OCI-M1 (cell line): Measurements from ENCODE around the gene CDX1.

Source experiments
- DNase-seq: peaks from one replicate; lab custom pipeline; 2025; lab: John Stamatoyannopoulos, UW

CDX1 gene

DNA sequence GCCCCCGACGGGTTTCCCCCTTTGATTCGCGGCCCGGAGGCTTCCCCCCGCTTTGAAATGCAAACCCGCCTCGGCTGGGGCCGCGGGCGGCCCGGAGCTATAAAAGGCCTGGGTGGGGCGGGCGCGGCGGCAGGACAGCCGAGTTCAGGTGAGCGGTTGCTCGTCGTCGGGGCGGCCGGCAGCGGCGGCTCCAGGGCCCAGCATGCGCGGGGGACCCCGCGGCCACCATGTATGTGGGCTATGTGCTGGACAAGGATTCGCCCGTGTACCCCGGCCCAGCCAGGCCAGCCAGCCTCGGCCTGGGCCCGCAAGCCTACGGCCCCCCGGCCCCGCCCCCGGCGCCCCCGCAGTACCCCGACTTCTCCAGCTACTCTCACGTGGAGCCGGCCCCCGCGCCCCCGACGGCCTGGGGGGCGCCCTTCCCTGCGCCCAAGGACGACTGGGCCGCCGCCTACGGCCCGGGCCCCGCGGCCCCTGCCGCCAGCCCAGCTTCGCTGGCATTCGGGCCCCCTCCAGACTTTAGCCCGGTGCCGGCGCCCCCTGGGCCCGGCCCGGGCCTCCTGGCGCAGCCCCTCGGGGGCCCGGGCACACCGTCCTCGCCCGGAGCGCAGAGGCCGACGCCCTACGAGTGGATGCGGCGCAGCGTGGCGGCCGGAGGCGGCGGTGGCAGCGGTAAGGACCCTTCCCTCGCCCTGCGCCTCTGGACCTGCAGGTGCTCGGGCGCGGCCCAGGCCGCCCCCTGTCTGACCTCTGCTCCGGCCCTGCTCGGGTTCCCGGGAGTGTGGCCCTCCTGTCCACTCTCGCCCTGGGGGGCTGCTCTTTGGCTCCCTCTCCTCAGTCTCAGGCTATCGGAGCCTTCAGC lies at the start of gene CDX1:
Gene CDX1 (plus strand): TSS at position 129 of the 862 bp plus-strand sequence. CDS start 99 bp downstream, at position 228.
- DNase-seq = no peak

DNA sequence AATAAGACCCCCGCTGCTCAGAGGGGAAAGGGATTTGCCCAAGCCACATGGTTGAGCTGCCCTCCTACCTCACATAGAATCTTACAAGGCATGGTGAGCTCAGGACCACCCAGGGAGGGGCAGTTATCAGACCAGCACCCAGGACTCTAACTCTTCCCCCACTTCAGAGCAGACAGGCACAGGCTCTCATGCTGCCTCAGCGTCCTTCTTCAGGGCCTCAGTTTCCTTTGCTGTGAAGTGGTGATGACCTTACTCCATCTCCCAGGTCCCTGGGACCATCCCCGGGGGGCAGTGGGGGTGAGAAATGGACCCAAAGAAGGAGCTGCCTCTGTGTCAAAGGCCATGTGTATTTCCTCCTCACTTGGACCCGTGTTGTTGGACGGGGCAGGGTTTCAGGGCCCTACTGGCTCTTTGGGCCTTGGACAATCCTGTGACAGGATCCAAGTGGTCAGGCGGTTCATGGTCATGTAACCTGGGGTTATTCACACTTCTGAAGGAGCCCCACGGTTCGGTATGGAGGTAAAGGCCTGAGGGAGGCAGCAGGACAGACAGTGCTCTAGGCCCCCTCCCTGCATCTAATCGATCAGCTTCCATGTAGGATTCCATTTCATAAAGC lies 48.5 kb upstream of the CDX1 start:
- DNase-seq = no peak

GRCh38 chr5:150118561-150119229 lies 47.9 kb upstream of the CDX1 start:
- no peak for DNase-seq

DNA sequence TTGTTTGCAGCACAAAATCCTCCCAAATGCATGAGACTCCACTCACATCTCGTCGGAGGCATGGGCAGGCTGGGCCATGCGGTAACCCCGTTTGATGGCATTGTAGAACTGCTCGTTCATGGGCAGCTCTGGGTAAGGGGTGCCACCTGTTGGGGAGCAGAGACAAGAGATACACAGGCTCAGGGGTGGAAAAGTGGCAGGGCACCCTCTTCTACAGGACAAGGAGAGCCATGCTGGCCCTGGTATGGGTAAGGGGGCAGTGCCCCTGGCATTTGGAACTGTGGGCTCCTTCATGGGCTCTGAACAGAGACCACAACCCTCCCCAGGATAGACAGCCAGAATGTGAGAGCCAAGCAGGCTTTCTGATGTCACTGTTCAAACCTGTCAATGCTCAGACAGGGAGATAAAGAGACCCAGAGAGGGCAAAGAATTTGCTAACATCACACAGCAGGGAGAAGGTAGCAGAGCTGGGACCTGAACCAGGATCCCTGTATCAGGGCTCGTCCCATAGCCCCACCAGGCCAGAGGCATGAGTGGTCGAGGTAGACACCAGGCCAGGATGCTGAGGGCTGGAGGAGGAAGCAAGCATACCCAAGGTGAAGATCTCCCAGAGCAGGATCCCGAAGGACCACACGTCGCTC lies 47.0 kb upstream of the CDX1 start:
- DNase-seq = no peak

- no peak for DNase-seq
These were observed 46.5 kb upstream of the CDX1 start for GRCh38 chr5:150120062-150120441.

GRCh38 chr5:150120617-150121447 lies 45.7 kb upstream of the CDX1 start:
- DNase-seq = no peak

DNA sequence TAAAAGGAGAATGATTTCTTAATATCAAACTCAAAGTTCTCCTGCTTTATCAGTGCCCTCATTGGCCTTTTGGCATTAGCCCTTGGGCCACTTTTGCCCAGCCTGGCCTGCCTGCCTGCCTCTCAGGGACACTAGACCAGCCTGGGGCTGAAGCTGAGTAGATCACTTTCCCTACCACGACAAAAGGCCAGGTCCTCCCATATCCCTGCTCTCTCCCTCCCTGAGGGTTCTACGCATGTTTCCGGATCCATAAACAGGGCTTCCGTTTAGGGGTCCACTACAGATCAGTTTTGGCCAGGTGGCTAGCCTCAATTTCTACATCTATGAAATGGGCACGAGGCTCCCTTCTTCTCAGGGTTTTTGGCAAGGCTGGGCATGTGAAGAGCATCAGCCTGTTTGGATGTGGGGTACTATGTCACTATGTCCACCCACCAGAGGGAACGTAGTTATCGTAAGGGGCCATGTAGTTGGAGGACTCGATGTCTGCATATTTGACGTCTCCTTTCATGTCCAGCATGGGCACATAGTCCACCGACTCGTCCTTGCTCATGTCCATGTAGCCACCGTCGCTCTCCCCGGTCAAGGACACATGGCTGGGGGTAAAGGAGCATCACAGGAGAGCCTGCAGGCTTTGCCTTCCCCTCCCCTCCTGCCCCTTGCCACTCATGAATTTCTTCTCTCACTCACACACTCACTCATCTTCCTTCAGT lies 45.0 kb upstream of the CDX1 start:
- DNase-seq = no peak

DNA sequence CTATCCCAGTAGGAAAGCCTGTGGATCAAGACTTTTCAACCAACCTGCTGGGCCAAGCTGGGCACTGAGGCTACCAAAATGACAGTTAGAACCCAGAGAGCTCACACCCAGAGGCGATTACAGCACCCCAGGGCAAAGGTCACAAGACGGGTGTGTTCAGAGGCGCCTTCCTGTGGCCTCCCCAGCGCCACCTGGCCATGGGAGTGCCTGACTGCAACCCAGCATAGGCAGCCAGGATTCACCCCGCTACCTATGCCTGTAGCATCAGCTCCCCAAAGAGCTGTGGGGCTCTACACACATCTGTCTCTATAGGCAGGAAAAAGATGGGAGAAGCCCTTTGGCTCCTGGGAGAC lies 44.4 kb upstream of the CDX1 start:
- DNase-seq = peak; percentile 54

DNA sequence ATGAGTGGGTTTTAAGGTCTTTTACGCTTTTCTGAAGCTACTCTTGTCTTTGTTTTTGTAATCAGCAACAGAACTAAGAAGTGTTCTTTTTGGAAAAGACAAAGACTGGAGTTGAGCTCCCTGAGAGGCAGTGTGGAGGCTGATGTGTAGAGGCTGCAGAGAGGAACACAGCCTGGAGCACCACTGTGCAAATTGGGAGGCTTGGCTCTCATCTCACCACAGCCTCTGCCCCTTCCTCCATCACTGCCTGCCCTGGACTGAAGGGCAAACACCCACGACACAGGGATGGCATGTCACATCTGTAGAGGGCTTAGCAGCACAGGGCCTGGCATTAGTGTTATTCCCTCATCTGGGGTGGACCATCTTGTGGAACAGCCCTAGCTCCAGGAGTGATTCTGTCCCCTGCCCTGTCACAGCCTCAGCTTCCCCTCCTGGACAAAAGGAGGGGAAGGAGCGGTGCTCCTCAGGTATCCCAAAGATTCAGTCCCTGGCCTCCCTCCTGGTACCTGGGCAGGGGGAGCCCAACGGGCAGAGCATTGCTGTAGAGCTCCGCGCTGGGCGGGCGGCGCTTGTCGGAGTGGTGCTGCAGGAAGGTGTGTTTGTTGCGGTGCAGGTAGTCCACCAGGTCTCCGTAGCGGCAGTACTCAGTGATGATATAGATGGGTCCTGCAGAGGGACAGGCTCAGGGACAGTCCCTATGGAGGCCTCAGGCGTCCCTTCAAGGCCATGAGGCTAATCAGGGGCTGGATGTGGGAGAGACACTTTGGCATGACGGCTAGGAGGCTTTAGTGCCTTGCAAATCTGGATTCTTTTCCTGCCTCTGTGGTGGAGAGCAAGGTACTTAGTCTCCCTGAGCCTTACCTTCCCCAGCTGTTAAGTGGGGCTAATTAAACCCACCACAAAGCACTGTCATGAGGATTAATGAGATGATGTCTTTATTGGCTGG lies 43.8 kb upstream of the CDX1 start:
- no peak for DNase-seq

DNA sequence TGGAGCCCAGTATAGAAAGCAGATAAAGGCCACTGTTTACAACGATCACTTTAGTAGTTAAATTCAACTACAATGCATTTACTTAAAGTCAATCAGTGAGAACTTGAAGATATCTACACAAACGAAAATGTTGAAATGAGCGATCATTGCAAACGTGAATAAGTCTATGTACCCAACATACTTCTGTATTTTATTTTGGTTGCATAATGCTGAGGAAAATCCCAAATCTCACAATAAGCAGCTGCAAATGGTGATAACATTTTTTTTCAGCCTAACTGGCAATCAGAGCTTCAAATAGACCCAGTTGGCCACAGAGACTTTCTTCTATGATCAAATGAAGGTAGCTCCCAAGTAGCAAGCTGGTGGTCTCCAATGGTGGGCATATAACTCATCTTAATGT lies 43.0 kb upstream of the CDX1 start:
- DNase-seq = peak; percentile 65

- DNase-seq = no peak
These were observed 42.4 kb upstream of the CDX1 start for GRCh38 chr5:150124111-150124557.

- no peak for DNase-seq
These were observed 42.0 kb upstream of the CDX1 start for GRCh38 chr5:150124596-150124995.

- no peak for DNase-seq
These were observed 41.2 kb upstream of the CDX1 start for GRCh38 chr5:150125334-150125733.

GRCh38 chr5:150126199-150126920 lies 40.2 kb upstream of the CDX1 start:
- no peak for DNase-seq

DNA sequence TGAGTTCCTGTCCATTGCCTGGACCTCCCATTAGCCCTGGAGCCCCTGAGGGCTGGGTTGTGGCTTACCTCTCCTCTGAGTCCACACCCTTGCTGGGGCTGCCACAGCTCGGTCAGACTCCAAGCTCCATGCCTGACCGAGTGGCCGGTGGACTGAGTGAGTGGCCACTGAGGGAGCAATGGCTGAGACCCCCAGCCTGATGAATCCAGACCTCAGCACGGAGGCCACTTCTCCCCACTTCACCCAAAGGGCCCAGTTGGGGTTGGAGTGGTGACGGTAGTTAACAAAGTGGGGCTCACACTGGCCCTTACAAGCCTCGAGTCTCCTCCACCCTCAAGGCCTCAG lies 39.7 kb upstream of the CDX1 start:
- DNase-seq = no peak

DNA sequence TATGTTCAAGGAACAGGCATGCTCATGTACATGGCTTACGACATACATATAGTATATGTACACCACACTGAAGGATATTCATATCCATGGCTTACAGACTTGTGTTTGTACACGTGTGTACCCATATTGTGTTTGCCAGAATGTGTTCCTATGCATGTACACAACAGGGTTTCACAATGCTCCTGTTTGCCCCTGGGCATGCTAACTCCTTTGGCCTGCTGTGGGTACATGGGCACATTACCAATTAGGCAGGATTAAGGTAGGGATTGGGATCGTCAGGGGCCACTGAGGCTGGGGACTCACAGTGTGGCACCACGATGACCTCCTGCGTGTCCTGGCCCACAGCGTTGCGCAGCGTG lies 37.1 kb upstream of the CDX1 start:
- DNase-seq = no peak

DNA sequence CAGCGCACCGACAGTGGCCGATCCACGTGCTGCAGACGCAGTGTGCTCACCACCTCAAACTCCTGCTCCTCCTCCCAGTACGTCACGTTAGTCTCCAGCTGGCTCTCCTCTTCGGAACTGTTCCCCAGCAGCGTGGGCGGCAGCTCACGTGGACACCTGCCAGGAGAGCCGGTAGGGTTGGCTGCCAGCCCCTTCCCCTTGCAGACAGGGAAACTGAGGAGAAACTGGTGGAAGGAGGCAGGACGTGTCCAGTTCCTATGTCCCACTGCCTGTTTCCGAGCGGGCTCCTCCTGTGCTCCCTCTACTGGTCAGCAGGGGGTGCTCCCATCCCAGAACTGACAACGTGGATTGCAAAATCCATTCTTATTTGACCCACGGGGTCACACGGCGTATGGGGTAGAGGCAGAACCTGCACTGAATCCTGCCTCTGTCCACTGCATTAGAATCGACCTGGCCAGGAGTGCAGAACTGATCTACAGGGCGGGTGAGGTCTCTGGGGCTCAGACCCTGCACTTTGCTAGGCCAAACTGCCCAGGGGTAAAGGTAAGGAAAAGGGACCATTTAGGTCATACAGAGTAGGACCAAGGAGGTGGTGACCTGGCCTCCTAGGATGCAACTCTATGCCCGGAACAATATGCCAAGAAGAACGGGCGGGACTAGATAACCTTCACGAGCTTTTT lies 36.6 kb upstream of the CDX1 start:
- peak; percentile 76 for DNase-seq

GRCh38 chr5:150130493-150130922 lies 36.1 kb upstream of the CDX1 start:
- DNase-seq = no peak

DNA sequence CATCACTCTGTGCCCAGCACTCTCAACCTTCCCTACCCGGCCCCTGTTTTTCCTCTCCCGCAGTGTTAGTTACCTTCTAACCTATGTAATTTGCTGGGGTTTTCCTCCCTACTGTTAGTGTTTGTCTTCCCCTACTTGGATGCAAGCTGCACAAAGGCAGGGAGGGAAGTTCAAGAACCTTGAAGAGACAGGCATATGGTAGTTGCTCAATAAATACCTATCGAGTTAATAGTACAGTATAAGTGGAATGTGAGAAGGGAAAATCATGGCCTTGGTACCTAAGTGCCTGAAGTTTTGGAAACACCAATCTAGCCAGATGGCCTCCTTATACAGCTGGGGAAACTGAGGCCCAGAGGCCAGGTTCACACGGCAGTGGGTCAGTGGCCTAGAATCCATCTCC lies 35.1 kb upstream of the CDX1 start:
- no peak for DNase-seq
